K562 (cell line): Measurements from ENCODE around the gene LYST. TPM values are rescaled to one million over a fixed set of nuclear protein-coding genes. Genes with fewer than 3 reads are reported as not detected.

Source experiments
- ATAC-seq: fragments of 200-7000 bp; cut with Tn5 transposase; 3 replicates; pipeline ENCODE4 v1.9.1; 2020; ENCODE audit warnings: moderate library complexity
- BruUV-seq: library from RNA; stranded (reverse); fragments of 400-500 nt; replicated peaks from 2 replicates; lab custom pipeline; 2021; lab: Mats Ljungman, UMichigan
- CTCF ChIA-PET: fragments of 300-600 bp; formaldehyde crosslinking; extraction: SDS; loops from one replicate; lab custom pipeline; 2021; ENCODE audit warnings: low intra/inter-chr PET ratio; lab: Yijun Ruan, JAX
- POLR2A ChIA-PET: fragments of 300-600, 350-650 bp; sonication (Branson Sonifier 250); formaldehyde crosslinking; extraction: SDS; loops from one replicate; lab custom pipeline; 2021; ENCODE audit warnings: antibody characterized with exemption, inconsistent platforms; lab: Yijun Ruan, JAX
- DNase-seq, 4 experiments: peaks; one replicate each; pipeline versions ENCODE4 v3.0.0 to v3.0.0-alpha.2; 2011 to 2018; ENCODE audit warnings: low spot score in 3 of 4, mixed read lengths in 3 of 4; ENCODE audit errors: extremely low read depth in 1 of 4
- FAIRE-seq: peaks from 2 replicates; lab custom pipeline; 2011; peaks lifted over from hg19 to GRCh38; lab: Jason Lieb, UNC
- H2AFZ ChIP-seq: 2 replicates; pipeline ENCODE4 v1.6.0; 2011; ENCODE audit warnings: low read depth, low read length, control low read depth, inconsistent platforms
- H3K27ac ChIP-seq: fragments of 200-600 bp; 3 replicates; pipeline ENCODE4 v1.8.0; 2011; ENCODE audit warnings: low read depth, mild to moderate bottlenecking, control low read depth, inconsistent platforms, low read length, moderate library complexity, mixed read lengths; ENCODE audit errors: extremely low read depth
- H3K27me3 ChIP-seq, 2 experiments: fragments of 300-600 bp in 1 of 2; 2 replicates in 1 of 2; 3 replicates in 1 of 2; pipeline versions ENCODE4 v1.6.0 to v1.8.0; 2011; ENCODE audit warnings: inconsistent platforms in 2 of 2, low read length in 2 of 2, mild to moderate bottlenecking in 1 of 2, mixed read lengths in 1 of 2, moderate library complexity in 1 of 2; ENCODE audit not compliant: control insufficient read depth in 2 of 2, insufficient read depth in 2 of 2
- H3K36me3 ChIP-seq: fragments of 300-600 bp; 3 replicates; pipeline ENCODE4 v1.8.0; 2011; ENCODE audit warnings: mild to moderate bottlenecking, low read length, inconsistent platforms; ENCODE audit not compliant: control insufficient read depth, insufficient read depth
- H3K4me1 ChIP-seq, 2 experiments: fragments of 200-600 bp in 1 of 2; replicated peaks in 1 of 2; 2 replicates in 1 of 2; 3 replicates in 1 of 2; pipeline versions ENCODE4 v1.5.1 to v1.8.0; 2011; ENCODE audit warnings: inconsistent platforms in 2 of 2, low read length in 2 of 2, mild to moderate bottlenecking in 1 of 2, mixed read lengths in 1 of 2, moderate library complexity in 1 of 2; ENCODE audit not compliant: control insufficient read depth in 2 of 2, insufficient read depth in 2 of 2
- H3K4me2 ChIP-seq: 2 replicates; pipeline ENCODE4 v1.6.1; 2011; ENCODE audit warnings: low read length, control low read depth, inconsistent platforms, mixed read lengths; ENCODE audit not compliant: insufficient read depth
- H3K4me3 ChIP-seq: fragments of 200-600 bp; sonication (generic), shearing (Covaris generic); 2 replicates; pipeline ENCODE4 v1.5.1; 2016; ENCODE audit warnings: control low read depth, inconsistent platforms
- H3K79me2 ChIP-seq: fragments of 200-600 bp; 3 replicates; pipeline ENCODE4 v1.8.0; 2011; ENCODE audit warnings: low read length, inconsistent platforms; ENCODE audit not compliant: control insufficient read depth, insufficient read depth
- H3K9ac ChIP-seq, 2 experiments: 2 replicates each; pipeline versions ENCODE4 v1.6.0 to v1.6.1; 2011; ENCODE audit warnings: low read depth in 2 of 2, low read length in 2 of 2, control low read depth in 1 of 2, inconsistent platforms in 1 of 2, mild to moderate bottlenecking in 1 of 2, mixed read lengths in 1 of 2; ENCODE audit not compliant: insufficient read depth in 1 of 2
- H3K9me1 ChIP-seq: one replicate; pipeline ENCODE4 v1.6.0; 2011; ENCODE audit warnings: inconsistent platforms, mild to moderate bottlenecking, low read length, moderate library complexity; ENCODE audit not compliant: control insufficient read depth, insufficient read depth
- H3K9me3 ChIP-seq: replicated peaks from 2 replicates; pipeline ENCODE4 v1.5.1; 2011; ENCODE audit warnings: low read depth, low read length, inconsistent platforms; ENCODE audit not compliant: control insufficient read depth, insufficient read depth
- H4K20me1 ChIP-seq: replicated peaks from 2 replicates; pipeline ENCODE4 v1.6.1; 2011; ENCODE audit warnings: low read length, inconsistent platforms, mixed read lengths; ENCODE audit not compliant: control insufficient read depth, insufficient read depth
- CGGBP1 ChIP-seq: fragments of 250-450 bp; sonication (Bioruptor Pico); IDR thresholded peaks from 2 replicates; pipeline ENCODE4 v1.9.0; 2021; ENCODE audit warnings: mild to moderate bottlenecking
- DDX20 ChIP-seq: fragments of 450-650 bp; IDR thresholded peaks from 2 replicates; pipeline ENCODE4 v1.6.1; 2016; ENCODE audit warnings: missing genetic modification characterization, low read depth, mild to moderate bottlenecking, missing compliant biosample characterization, moderate library complexity
- DNMT1 ChIP-seq: fragments of 450-650 bp; IDR thresholded peaks from 2 replicates; pipeline ENCODE4 v1.6.1; 2016; ENCODE audit warnings: antibody characterized with exemption, mild to moderate bottlenecking
- HNRNPH1 ChIP-seq: fragments of 200-400 bp; formaldehyde crosslinking; optimal IDR thresholded peaks from 2 replicates; pipeline ENCODE3; 2017; ENCODE audit warnings: low read depth, mild to moderate bottlenecking, low read length, moderate library complexity
- MXD1 ChIP-seq: fragments of 250-450 bp; sonication (Bioruptor Pico); IDR thresholded peaks from 2 replicates; pipeline ENCODE4 v1.8.0; 2021; ENCODE audit warnings: borderline replicate concordance, mild to moderate bottlenecking, moderate library complexity; ENCODE audit not compliant: poor library complexity, severe bottlenecking
- MXI1 ChIP-seq: IDR thresholded peaks from 2 replicates; pipeline ENCODE4 v1.6.1; 2011; ENCODE audit warnings: low read depth, mild to moderate bottlenecking, improper control_type of control experiment, low read length
- NBN ChIP-seq: fragments of 450-650 bp; IDR thresholded peaks from 2 replicates; pipeline ENCODE4 v1.6.1; 2016; ENCODE audit warnings: low read depth, mild to moderate bottlenecking
- NUFIP1 ChIP-seq: fragments of 450-650 bp; IDR thresholded peaks from 2 replicates; pipeline ENCODE4 v1.6.1; 2018; ENCODE audit not compliant: partially characterized antibody
- REST ChIP-seq, 2 experiments: fragments of 450-650 bp; formaldehyde crosslinking in 1 of 2; IDR thresholded peaks; 2 replicates each; pipeline versions ENCODE4 v1.4.0 to v1.6.1; 2014 to 2020; ENCODE audit warnings: mild to moderate bottlenecking in 2 of 2, borderline replicate concordance in 1 of 2, low read depth in 1 of 2
- ZNF561 ChIP-seq: fragments of 450-650 bp; formaldehyde crosslinking; conservative IDR thresholded peaks from 2 replicates; pipeline ENCODE4 v1.4.0; 2020; ENCODE audit warnings: mild to moderate bottlenecking, moderate library complexity
- WGBS: fragments of 100-300 bp; shearing (Covaris generic); methylation state at CpG from one replicate; pipeline ENCODE4 v1.1.6; 2016; ENCODE audit warnings: low coverage, mixed read lengths; ENCODE audit not compliant: insufficient coverage; ENCODE audit errors: missing lambda C conversion rate; 5-methylcytosine and 5-hydroxymethylcytosine counted together
- in situ Hi-C: fragments of 300-500 bp; cut with MboI; formaldehyde crosslinking; loops from 4 replicates; pipeline ENCODE4 v1.15.0; 2018; ENCODE audit warnings: inconsistent platforms, mixed read lengths
- intact Hi-C: fragments of 100-400 bp; cut with micrococcal nuclease; formaldehyde crosslinking; loops from 2 replicates; pipeline ENCODE4 v1.14.2; 2022
- polyA plus RNA-seq, 8 experiments: library from polyadenylated mRNA; depleted of rRNA in 4 of 8; stranded (reverse) in 5 of 8; unstranded in 3 of 8; fragments of >200 nt; fragmentation: Nextera tagmentation in 2 of 8; fragmentation: Illumina TruSeq in 1 of 8; extraction: Ambion mirVana in 2 of 8; extraction: Trizol in 1 of 8; gene quantifications; 2 replicates each; pipeline versions ENCODE4 v1.2.1 to v1.2.3, GENCODE V29; 2011 to 2014; ENCODE audit warnings: inconsistent platforms in 1 of 8, missing spikeins in 1 of 8
- total RNA-seq, 7 experiments: library from RNA; depleted of rRNA in 6 of 7; stranded (reverse); fragments of >200 nt in 6 of 7; fragmentation: Illumina TruSeq in 2 of 7; extraction: Trizol in 2 of 7; gene quantifications; 2 replicates each; pipeline versions ENCODE4 v1.2.1 to v1.2.3, GENCODE V29; 2011 to 2021; ENCODE audit warnings: low replicate concordance in 1 of 7

LYST gene
- total and polyA plus RNA-seq, 9 of the 15 experiments (the other 6 are each of a cell fraction or from before 2014, with no cell fraction given) = 0.73 to 2.4 (median 1.4) TPM

- POLR2A ChIA-PET = no interaction called here
- H3K36me3 ChIP-seq = no peaks in the 10 kb centered on the region
- H3K4me2 ChIP-seq = no peak overlapping the region
- no peak overlapping the region for H2AFZ ChIP-seq
- H3K79me2 ChIP-seq = no peaks in the 10 kb centered on the region
- ATAC-seq (no peak), DNase-seq (no peak), FAIRE-seq (no peak)
- WGBS = 11% methylated on average over 30 of the region's 31 CpGs
- in situ Hi-C loops = no loop called here
- no peaks in the 10 kb centered on the region for H4K20me1 ChIP-seq
- intact Hi-C loops = no loop called here
- no peak overlapping the region for H3K27ac ChIP-seq
- no peak overlapping the region for H3K9ac ChIP-seq
- CTCF ChIA-PET = no interaction called here
- no TSS peak for BruUV-seq
- peaks cover 0 to 10% of the 10 kb centered on the region in 2 experiments; a peak in 1 of 5 replicates for H3K4me1 ChIP-seq
- no peak overlapping the region for H3K4me3 ChIP-seq
- peaks cover 22 to 52% of the 10 kb centered on the region in 2 experiments for H3K27me3 ChIP-seq
- TF ChIP-seq ZNF561 (CRISPR knock-in tag) (no peak), REST (IDR thresholded peaks at IDR 0.05; ENCODE audit: borderline replicate concordance) (no peak), REST (CRISPR knock-in tag; IDR thresholded peaks at IDR 0.05; ENCODE audit: low read depth) (no peak), CGGBP1 (CRISPR knock-in tag) (no peak), MXD1 (no peak), DNMT1 (no peak), NUFIP1 (no peak), MXI1 (no peak), HNRNPH1 (no peak), DDX20 (no peak), NBN (no peak)
- H3K9me1 ChIP-seq = no peaks in the 10 kb centered on the region
- H3K9me3 ChIP-seq = no peaks in the 10 kb centered on the region
Observed at GRCh38 chr1:235648407-235648907, 218.2 kb downstream of the LYST start.
